Hippocampal formation (tissue), 2 donors: Measurements from ENCODE around the gene CNTN4.
A peak's percentile ranks its signal among the peaks of the same experiment; 100 is the strongest.
"Not testable (repeated sequence)": the region's sequence is repeated elsewhere in the genome, so short reads cannot be mapped to it uniquely, and the experiment has no call there.

Experiments used
- DNase-seq, 2 donors: peaks; one replicate each; lab custom pipeline; 2025; lab: John Stamatoyannopoulos, UW

CNTN4 gene

GRCh38 chr3:2098398-2099027 is at the start of gene CNTN4:
Gene CNTN4 (plus strand): TSS chr3:2098866.
- peak; percentile 15 to 34 for DNase-seq

GRCh38 chr3:2061360-2061759 is 37.3 kb upstream of the CNTN4 start:
- peak in 1 of 2 donors; percentile 29 for DNase-seq

- no peak for DNase-seq
Observed at GRCh38 chr3:2071531-2071930, 27.1 kb upstream of the CNTN4 start.

GRCh38 chr3:2078821-2079220 is 19.8 kb upstream of the CNTN4 start:
- no peak for DNase-seq

- DNase-seq = no peak
Observed at GRCh38 chr3:2082871-2083480, 15.7 kb upstream of the CNTN4 start.

GRCh38 chr3:2083558-2083957 is 15.1 kb upstream of the CNTN4 start:
- DNase-seq = not testable (repeated sequence)

- no peak for DNase-seq
Observed at GRCh38 chr3:2090095-2090911, 8.4 kb upstream of the CNTN4 start.

GRCh38 chr3:2092758-2093157 is 5.9 kb upstream of the CNTN4 start:
- DNase-seq = no peak

GRCh38 chr3:2094941-2095340 is 3.7 kb upstream of the CNTN4 start:
- DNase-seq = no peak

GRCh38 chr3:2096216-2096615 is 2.5 kb upstream of the CNTN4 start:
- peak in 1 of 2 donors; percentile 12 for DNase-seq

- no peak for DNase-seq
Observed at GRCh38 chr3:2097641-2098191, 950 bp upstream of the CNTN4 start.

GRCh38 chr3:2099028-2099671 is 484 bp downstream of the CNTN4 start:
- no peak for DNase-seq

GRCh38 chr3:2099779-2100191 is 1.1 kb downstream of the CNTN4 start:
- DNase-seq = no peak

GRCh38 chr3:2106438-2106837 is 7.8 kb downstream of the CNTN4 start:
- no peak for DNase-seq

GRCh38 chr3:2110597-2111117 is 12.0 kb downstream of the CNTN4 start:
- DNase-seq = no peak

GRCh38 chr3:2114617-2115275 is 16.1 kb downstream of the CNTN4 start:
- no peak for DNase-seq

GRCh38 chr3:2130726-2131125 is 32.1 kb downstream of the CNTN4 start:
- no peak for DNase-seq

- DNase-seq = no peak
Observed at GRCh38 chr3:2133146-2133545, 34.5 kb downstream of the CNTN4 start.

GRCh38 chr3:2137651-2138050 is 39.0 kb downstream of the CNTN4 start:
- no peak for DNase-seq

- DNase-seq = no peak
Observed at GRCh38 chr3:2141482-2141881, 42.8 kb downstream of the CNTN4 start.

- DNase-seq = no peak
Observed at GRCh38 chr3:2148561-2149340, 50.1 kb downstream of the CNTN4 start.
